Activated CD4-positive, alpha-beta T cell treated with anti-CD3 and anti-CD28 coated beads, Interleukin-2, amount 50 U/mL, for 16 hours (primary cell): ENCODE measurements around the gene SPCS1.
"Not testable (repeated sequence)": the region's sequence is repeated elsewhere in the genome, so short reads cannot be mapped to it uniquely, and the experiment has no call there.

Source experiments
- DNase-seq: peaks from one replicate; pipeline ENCODE4 v3.0.0-alpha.2; 2020

Gene SPCS1

DNA sequence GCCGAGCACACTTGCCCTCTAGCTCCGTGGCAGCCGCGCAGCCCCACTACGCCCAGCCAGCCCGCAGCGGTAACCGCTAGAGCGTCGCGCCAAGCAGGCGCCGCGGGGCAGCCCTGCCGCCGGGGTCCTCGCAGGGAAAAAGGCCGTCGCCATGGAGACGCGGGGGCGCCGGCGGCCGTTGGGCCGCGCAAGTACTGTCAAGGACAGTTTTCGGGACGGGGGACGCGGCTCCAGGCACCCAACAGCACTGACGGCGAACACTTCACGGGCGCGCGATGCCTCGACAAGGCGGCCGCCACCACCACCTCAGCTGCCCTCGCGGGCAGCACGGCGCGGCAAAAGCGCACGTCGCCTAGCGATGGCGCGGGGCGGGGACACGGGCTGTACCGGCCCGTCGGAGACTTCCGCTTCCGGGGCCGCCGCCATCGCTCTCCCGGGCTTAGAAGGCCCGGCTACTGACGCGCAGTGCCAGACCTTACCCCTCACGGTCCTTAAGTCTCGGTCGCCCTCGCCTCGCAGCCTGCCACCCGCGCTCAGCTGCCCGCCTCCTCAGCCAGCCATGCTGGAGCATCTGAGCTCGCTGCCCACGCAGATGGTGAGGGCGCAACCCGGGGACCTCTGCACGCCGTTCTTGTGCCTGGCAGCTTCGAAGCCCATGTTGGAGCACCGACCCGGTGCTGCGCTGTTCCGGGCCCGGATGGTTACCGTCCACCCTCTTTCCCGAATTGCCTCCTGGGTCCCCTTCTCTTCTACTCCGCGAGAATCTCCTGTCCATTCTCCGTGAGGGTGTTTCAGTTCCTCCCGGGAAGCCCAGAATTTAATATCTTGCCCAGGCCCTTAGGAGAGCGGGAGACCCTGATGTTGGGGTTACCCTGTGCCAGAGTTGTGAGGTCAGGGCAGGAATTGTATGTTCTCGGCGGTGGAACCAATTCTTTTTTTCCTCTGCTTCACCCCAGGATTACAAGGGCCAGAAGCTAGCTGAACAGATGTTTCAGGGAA lies at the start of gene SPCS1, which contains the start of gene GLT8D1:
SPCS1 (plus strand) TSS at position 419 of the 999 bp plus-strand sequence; CDS start at position 560, 141 bp downstream.
GLT8D1 (minus strand) TSS at position 104 of the 999 bp plus-strand sequence. CDS start 5,331 bp downstream, outside the sequence.
- peak; percentile 85 for DNase-seq

DNA sequence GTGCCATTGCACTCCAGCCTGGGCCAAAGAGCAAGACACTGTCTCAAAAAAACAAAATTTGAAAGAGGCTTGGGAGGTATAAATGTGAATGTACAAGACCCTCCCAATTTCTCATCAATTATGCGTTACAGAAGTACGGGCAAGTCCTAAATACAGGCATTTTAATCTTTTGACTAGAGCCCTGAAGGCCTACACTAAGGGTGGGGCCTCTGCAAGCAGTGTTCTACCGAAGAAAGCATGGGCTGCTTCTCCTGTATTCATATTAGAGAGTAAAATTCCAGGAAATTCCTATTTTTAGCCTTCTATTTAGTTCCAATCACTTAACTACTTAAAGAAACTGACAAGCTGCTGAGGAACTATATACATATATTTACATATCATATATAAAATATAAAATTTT lies 45.9 kb upstream of the SPCS1 start:
- DNase-seq = no peak

DNA sequence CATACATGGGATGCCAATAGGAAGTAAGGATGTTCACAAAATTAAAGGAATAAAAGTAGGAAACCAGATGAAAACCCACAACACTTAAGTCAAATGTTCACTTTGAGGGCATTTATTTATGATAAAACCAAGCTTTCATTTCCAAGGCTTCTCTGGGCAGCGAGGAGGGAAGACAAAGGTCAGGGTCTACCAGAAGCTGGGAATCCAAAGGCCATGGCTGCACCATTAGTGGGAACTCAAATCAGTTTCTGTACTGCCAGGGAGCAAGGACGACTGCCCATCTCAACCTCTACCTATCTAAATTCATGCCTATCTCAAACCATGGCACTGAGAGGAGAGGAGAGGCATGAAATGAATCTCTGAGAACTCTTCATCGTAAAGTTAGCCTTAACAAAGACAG lies 42.8 kb upstream of the SPCS1 start:
- peak; percentile 14 for DNase-seq

DNA sequence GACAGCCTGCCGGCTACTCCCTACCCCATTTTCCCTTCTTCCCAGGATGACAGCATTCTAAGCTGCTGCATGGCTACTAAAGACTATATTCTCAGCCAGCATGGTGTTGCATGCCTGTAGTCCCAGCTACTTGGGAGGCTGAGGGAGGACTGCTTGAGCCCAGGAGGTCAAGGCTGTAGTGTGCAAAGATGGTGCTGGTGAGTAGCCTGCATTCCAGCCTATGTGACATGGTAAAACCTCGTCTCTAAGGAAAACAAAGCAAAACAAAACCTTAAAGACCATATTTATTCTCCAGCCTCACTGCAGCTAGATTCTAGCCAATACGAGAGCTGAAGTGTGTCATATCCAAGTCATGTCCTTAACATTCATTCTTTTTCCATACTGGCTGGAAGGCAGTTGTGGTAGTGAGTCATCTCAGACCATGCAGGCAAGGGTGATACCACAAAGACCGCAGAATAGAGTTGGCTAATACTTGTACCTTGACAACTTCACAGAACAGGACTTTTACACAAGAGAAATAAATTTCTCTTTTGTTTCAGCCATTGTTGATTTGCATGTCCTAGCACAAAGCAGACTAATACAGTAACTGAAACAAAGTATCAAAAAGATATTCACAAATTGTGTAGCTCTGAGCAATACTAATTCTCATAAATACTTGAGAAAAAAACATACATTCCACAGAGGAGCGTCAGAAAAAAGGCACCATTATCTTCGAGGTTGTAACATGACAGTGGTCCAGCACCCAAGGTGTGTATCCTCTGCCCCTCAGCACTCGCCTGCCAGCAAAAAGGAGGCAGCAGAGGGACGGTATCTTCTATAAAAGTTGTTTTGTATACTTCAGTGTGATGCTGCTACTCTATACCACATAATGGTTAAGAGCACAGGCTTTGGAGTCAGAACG lies 35.0 kb upstream of the SPCS1 start:
- DNase-seq = peak; percentile 94

DNA sequence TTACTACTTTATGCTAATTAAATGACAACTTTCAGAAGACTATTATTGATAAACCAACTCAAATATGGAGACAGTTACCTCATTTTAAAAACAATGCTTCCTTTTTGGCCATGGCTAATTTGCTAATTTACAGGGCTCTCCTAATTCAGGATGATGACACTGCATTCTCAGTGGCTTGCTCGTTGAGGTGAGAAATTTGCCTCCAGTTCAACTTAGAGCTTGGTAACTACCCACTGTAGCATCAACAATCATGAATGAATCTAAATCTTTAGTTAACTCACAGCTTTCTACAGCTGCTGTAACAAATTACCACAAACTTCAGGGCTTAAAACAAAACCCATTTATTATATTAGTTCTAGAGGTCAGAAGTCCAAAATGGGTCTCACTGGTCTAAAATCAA lies 34.2 kb upstream of the SPCS1 start:
- DNase-seq = peak; percentile 46

DNA sequence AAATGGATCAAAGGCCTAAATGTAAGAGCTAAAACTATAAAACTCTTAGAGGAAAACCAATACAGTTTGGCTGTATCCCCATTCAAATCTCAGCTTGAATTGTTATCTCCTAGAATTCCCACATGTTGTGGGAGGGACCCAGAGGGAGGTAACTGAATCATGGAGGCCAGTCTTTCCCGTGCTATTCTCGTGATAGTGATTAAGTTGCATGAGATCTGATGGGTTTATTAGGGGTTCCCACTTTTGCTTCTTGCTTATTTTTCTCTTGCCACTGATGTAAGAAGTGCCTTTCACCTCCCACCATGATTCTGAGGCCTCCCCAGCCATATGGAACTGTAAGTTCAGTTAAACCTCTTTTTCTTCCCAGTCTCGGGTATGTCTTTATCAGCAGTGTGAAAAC lies 29.7 kb upstream of the SPCS1 start:
- DNase-seq = not testable (repeated sequence)

DNA sequence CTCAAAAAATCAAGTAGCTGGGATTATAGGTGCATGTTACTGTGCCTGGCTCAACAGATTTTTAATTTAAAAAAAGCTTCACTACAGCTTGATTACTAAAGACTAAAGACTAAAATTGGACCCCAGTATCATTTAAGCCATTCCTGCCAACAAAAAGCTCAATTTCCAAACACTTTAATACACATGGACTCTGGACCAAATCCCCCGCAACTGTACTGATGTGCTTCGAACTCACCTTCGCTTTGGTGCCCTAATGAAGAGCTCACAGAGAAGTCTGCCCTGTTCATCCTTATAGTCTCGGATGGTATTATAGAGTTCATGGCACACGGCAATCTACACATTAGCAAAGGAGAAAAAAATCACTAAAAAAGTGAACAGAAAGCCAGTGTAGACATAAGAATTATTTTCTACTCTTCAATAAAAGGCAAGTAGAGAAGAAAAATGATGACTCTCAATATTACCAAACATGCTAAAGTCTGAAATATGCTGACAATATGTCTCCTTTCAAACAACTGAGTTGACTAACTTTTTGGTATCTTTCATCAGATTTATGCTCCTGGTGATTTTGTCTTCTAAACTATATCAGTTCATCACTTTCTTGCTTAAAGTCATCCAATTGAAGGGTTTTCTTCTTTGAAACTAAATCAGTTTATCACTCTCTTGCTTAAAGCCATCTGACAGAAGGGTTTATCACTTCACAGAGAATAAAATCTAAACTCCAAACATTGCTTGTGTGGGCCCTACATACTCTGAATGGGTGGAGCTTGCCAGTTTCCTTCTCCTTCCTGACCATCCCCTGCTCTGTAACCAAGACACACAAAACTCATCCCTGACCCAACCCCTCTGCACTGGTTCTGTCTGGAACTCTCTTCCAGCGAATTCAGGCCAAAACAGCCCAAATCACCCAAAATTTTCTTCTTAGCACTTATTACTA lies 27.4 kb upstream of the SPCS1 start:
- no peak for DNase-seq

DNA sequence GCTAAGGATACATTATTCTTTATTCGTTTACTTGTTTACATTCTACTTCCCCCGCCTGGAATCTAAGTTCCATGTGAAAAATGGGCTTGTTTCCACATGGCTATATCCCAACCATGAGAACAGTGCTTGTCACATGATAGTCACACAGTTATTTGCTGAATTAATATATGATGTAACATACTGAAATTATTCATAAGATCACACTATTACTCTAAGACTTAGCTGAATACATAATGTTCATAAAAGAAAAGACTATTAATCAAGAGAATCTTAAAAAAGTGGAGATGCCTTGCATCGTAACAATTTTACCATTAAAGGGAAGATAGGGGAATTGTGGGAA lies 26.7 kb upstream of the SPCS1 start:
- no peak for DNase-seq

DNA sequence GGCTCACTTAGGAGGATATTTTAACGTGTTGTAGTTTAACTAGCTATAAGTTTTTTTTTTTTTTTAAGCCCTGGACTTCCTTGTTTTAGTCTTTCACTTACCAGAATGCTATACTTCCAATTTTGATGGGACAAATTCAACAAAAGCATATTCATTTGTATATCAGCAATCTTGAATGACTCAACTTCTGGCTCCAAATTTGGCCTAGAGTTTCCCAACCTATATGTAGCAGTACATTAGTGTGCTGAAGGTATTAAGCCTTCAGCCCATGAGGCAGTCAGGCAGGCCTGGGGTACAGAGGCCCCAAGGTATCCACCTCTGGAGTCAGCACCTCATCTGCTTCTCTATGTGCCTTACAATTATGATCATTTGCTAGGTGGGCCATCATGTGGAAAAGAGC lies 26.1 kb upstream of the SPCS1 start:
- DNase-seq = no peak

DNA sequence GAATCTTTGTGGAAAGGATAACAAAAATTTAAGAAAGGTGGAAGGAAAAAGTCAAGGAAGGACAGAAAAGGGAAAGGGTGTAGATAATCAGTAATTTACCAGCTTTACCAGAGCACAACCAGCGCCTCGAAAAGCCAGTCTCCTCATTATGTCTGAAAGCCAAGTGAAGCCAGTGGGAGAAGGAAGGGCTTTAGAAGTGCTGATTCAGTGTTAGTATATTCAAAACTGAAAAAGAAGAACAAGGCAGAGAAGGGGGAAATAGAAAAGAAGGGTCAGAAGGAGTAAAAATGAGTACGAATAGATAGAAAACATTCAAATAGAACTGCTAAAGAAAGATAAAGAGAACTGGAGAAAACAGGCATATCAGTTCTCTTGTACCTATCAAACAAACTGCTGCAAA lies 24.3 kb upstream of the SPCS1 start:
- no peak for DNase-seq

DNA sequence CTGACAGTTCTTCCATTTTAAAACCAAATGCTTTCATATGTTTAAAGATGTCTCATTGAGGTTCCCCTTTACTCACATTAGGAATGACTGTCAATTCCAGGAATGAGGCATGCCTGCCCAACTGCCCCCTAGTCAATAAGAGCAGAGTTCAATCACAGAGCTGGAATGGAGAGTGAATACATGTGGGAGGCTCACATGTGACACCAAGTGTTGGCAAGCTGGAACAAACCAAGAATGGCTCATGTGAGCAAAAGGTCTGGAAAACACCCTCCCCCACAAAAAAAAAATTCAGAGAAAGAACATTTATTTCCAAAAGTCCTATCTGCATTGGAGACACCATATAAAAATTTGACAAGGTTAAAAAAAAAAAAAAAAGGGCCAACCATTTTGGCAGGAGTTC lies 23.9 kb upstream of the SPCS1 start:
- DNase-seq = peak; percentile 81

DNA sequence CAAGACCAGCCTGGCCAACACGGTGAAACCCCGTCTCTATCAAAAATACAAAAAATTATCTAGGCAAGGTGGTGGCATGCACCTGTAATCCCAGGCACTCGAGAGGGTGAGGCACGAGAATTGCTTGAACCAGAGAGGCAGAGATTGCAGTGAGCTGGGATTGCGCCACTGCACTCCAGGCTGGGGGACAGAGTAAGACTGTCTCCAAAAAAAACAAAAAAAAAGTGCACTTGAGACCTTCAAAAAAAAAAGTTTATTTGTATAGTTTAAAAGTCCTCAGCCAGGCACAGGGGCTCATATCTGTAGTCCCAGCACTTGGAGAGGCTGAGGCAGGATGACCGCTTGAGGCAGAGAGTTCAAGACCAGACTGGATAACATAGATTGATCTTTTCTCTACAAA lies 22.3 kb upstream of the SPCS1 start:
- no peak for DNase-seq

DNA sequence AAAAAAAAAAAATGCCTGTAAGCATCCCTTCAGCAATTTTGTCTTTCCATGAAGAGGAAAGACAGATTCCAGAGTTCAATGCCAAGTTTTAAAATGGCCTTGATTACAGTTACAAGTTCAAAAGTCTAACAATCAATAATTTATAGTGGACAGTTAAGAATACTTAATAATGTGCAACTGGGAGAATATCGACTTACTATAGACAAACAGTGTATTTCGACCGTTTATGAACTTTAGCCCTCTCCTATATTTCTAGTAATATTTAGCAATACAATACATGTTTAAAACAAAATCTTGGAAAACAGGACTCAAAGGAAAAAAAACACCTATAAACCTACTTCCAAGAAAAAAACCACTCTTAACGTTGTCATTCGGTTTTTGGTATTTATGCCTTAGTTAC lies 21.7 kb upstream of the SPCS1 start:
- no peak for DNase-seq

DNA sequence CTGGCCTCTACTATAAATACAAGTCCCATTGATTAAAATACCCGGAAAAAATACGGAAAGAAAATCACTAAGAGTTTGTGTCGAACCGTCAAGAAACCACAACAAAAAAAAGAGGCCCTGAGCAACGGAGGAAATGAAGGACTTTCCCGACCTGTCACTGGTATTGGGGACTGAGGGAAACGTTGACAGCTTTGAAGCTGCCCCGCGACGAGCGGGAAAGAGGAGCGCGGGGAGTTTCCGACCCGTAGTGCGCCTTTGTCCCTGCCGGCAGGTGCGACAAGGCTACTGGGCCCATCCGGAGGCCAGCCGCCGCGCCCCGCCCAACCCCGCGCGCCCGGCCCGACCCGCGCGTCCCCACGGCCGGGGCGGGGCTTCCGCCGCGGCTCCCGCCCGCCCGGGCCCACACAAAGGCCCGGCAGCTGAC lies 20.6 kb upstream of the SPCS1 start:
- peak; percentile 87 for DNase-seq

DNA sequence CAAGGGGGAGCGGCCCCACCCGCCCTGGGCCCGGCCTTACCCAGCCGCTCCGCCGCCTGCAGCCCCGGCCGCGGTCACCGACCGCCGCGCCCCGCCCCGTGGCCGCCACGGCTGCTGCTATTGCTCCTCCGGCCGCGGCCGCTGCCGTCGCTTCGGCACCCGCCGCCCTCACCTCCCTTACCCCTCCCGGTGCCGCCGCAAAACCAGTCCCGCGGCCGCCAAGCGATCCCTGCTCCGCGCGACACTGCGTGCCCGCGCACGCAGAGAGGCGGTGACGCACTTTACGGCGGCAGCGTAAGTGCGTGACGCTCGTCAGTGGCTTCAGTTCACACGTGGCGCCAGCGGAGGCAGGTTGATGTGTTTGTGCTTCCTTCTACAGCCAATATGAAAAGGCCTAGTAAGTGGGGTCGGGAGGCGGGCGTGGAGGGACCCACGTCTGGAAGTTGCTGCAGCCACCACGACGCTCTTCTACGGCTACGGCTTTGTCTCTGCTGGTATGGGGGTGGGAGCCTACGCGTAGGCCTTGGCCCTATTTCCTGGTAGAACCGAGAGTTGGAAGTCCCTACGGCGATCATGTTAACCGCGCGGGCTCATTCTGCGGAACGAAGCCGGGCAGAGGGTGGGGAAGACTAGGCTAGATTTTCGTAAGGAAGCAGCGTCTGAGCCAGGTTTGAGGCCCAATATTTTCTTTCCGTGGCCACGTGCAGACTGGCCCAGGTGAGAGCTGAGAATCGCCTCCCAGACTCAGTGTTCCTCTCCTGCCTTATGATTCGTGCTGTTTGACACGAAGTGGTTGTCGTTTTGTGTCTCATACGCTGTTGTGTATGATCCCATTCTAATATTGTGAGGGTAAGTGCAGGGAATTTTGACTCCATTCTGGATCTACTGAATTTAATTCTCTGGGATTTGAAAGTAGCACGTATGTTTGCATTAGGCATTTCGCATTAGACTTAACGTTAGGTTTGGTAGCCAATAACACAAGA lies 19.9 kb upstream of the SPCS1 start, which contains the start of the genes GNL3 and PBRM1:
GNL3 (plus strand) TSS at position 324 of the 983 bp plus-strand sequence; CDS start at position 385, 61 bp downstream.
PBRM1 (minus strand) TSS at position 205 of the 983 bp plus-strand sequence.
- DNase-seq = peak; percentile 95

DNA sequence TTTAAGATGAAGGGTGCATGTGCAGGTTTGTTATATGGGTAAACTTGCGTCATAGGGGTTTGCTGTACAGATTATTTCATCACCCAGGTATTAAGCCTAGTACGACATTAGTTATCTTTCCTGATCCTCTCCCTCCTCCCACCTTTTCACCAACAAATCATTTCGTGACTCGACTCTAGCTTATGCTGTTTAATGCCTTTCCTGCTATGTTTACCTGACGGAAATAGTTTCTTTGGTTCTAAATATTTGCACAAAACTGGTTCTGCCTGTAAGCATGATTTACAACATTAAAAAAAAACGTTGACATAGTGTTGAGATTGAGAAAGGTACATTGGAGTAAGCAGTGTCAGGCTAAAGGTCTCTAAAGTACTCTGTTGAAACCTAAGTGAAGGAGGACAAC lies 17.6 kb upstream of the SPCS1 start:
- DNase-seq = no peak

DNA sequence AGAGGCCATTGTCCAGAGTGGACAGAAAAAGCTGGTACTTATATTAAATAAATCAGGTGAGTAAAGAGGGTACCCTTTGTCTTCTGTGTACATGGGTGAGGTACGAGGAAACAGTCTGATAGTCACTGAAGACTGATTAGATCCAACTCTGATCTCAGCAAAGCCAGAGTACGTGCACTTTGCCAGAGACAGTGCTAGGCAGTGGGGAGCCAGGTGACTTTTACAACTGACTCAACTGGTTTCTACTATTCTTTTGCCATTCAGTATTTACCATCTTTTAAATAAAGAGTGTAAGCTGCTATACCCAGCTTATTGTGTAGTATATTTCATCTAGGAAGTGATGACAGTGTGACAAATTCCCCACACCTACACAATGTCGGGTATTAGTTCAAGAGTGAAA lies 16.8 kb upstream of the SPCS1 start:
- no peak for DNase-seq

DNA sequence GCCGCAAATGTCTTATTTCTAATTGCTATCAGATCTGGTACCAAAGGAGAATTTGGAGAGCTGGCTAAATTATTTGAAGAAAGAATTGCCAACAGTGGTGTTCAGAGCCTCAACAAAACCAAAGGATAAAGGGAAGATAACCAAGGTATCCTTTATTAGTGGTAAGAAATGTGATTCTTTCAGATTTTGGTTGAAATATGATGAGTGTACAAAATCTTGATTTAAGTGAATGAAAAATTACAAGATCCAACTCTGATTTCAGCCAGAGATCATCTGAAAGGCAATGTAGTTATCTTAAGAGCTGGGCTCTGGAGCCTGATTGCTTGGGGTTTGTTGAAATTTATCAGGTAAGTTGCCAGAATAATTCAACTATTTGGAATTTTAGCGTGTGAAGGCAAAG lies 15.3 kb upstream of the SPCS1 start:
- no peak for DNase-seq

DNA sequence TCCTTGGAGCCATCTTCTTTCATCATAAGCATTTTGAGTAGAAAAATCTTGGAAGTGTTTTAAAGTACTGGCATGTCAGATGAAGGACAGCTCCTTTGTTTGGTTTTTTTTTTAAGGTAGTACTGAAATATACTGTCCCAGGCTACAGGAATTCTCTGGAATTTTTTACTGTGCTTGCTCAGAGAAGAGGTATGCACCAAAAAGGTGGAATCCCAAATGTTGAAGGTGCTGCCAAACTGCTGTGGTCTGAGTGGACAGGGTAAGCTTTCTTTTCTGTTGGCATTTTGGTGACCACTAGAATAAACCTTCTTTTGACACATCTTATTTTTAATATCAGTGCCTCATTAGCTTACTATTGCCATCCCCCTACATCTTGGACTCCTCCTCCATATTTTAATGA lies 12.8 kb upstream of the SPCS1 start:
- no peak for DNase-seq

DNA sequence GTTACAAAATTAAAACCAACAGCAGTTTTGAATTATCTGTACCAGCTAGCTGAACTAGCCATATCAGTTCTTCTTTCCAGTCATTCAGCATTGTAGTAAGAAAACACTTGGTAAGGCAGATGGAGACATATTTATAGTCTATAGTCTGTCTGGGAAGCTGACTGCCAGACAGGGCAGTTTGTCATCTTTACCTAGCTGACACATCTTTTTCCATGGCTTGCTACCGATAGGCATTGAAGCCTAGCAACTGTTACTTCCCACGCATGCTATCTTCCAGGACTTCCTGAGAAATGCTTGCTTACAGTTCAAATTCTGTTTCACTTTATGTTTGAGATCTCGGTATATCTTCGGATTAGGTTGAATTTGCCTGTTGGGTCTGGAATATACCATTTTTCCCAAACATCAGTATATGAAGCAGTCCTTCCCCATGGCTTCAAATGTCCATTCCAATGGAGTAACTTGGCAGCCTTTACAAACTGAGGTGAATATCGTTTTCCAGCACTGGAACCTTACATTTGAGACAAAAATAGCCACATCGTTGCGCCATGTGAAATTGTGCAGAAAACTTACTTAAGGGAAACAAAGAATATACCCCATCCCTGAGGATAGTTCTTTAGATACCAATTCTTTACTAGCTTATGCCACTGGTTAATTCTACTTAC lies 11.2 kb upstream of the SPCS1 start:
- no peak for DNase-seq
